Left kidney (tissue), 2 donors: ENCODE data around the gene SUGP1. TPM values are rescaled to one million over a fixed set of nuclear protein-coding genes. Genes with fewer than 3 reads are reported as not detected.

Source experiments
- DNase-seq: peaks from one replicate; pipeline ENCODE4 v3.0.0-alpha.2; 2013
- polyA plus RNA-seq: library from polyadenylated mRNA; unstranded; fragments of 120-200 nt; gene quantifications from one replicate; pipeline ENCODE4 v1.2.1, GENCODE V29; 2013; ENCODE audit not compliant: insufficient read length

The SUGP1 gene
- polyA plus RNA-seq, 1 donor, result 57.4 TPM

- DNase-seq, result no peak
These were observed 90.6 kb downstream of the SUGP1 start for GRCh38 chr19:19229701-19230100.

GRCh38 chr19:19227217-19227616 is 93.1 kb downstream of the SUGP1 start:
- DNase-seq, result no peak

DNA sequence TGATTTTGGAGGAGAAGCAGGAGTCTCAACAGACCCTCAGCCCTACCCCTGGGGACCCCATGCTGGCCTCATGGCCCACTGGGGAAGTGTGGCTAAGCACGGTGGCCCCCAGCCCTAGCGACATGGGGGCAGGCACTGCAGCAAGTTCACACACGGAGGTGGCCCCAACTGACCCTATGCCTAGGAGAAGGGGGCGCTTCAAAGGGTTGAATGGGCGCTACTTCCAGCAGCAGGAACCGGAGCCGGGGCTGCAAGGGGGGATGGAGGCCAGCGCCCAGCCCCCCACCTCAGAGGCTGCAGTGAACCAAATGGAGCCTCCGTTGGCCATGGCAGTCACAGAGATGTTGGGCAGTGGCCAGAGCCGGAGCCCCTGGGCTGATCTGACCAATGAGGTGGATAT is 93.6 kb downstream of the SUGP1 start:
- DNase-seq, result no peak

GRCh38 chr19:19226204-19226603 is 94.1 kb downstream of the SUGP1 start:
- DNase-seq, result no peak

Other genes starting within 250 kb of the SUGP1 start
- 26.1 TPM for gene TMEM161A, start 182.0 kb downstream of the SUGP1 start, polyA plus RNA-seq
- gene MEF2B, start 150.2 kb downstream of the SUGP1 start, polyA plus RNA-seq, result 1.8 TPM
- 18.7 TPM for gene BORCS8, start 128.4 kb downstream of the SUGP1 start, polyA plus RNA-seq
- gene RFXANK, start 128.3 kb downstream of the SUGP1 start, polyA plus RNA-seq, result 62.1 TPM
- gene NR2C2AP, start 117.1 kb downstream of the SUGP1 start, polyA plus RNA-seq, result 11.4 TPM
- 0.05 TPM for gene NCAN, start 108.6 kb downstream of the SUGP1 start, polyA plus RNA-seq
- gene TM6SF2, start 47.2 kb downstream of the SUGP1 start, polyA plus RNA-seq, result 3.4 TPM
- 70.1 TPM for gene MAU2, start 320 bp upstream of the SUGP1 start, polyA plus RNA-seq
- 43.1 TPM for gene GATAD2A, start 85.2 kb upstream of the SUGP1 start, polyA plus RNA-seq
- 0.91 TPM for gene TSSK6, start 195.0 kb upstream of the SUGP1 start, polyA plus RNA-seq
- gene NDUFA13, start 195.7 kb upstream of the SUGP1 start, polyA plus RNA-seq, result 225 TPM
- 11.6 TPM for gene YJEFN3, start 208.4 kb upstream of the SUGP1 start, polyA plus RNA-seq
- gene CILP2, start 217.8 kb upstream of the SUGP1 start, polyA plus RNA-seq, result 0.17 TPM